SU-DHL-6 (cell line): Measurements from ENCODE around the gene YPEL3.

Experiments used
- EZH2phosphoT487 ChIP-seq: fragments of 200-600 bp; sonication (generic), shearing (Covaris generic); conservative IDR thresholded peaks from 2 replicates; pipeline ENCODE4 v1.6.1; 2018; ENCODE audit warnings: mild to moderate bottlenecking, antibody characterized with exemption, low read length, moderate library complexity, mixed read lengths
- TF ChIP-seq, protein P1 (sequence below): fragments of 200-600 bp; sonication (generic); IDR thresholded peaks from one replicate; pipeline ENCODE4 v1.5.1; 2017; ENCODE audit warnings: antibody characterized with exemption, mild to moderate bottlenecking, low read length, moderate library complexity; ENCODE audit not compliant: insufficient read depth, poor library complexity, severe bottlenecking

DNA sequence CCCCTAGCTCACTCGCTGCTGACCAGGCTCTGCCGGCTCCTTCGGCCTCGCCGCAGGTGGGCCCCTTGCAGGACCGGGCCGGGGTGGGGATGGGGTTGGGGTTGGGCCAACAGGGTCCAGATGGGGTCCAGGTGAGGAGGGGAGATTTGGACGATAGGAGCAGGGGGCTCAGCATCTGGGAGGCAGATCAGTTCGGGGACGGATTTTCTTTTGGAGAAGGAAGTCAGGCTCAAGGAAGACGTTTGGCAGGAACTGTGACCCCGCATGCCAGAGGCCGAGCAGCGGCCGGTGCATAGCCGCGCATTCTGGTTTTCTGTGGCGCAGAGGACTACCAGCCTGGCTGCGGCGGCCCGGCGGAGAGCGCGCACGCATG, 31.3 kb downstream of the YPEL3 start:
- TF ChIP-seq EZH2phosphoT487, result no peak
- TF ChIP-seq, protein P1, sequence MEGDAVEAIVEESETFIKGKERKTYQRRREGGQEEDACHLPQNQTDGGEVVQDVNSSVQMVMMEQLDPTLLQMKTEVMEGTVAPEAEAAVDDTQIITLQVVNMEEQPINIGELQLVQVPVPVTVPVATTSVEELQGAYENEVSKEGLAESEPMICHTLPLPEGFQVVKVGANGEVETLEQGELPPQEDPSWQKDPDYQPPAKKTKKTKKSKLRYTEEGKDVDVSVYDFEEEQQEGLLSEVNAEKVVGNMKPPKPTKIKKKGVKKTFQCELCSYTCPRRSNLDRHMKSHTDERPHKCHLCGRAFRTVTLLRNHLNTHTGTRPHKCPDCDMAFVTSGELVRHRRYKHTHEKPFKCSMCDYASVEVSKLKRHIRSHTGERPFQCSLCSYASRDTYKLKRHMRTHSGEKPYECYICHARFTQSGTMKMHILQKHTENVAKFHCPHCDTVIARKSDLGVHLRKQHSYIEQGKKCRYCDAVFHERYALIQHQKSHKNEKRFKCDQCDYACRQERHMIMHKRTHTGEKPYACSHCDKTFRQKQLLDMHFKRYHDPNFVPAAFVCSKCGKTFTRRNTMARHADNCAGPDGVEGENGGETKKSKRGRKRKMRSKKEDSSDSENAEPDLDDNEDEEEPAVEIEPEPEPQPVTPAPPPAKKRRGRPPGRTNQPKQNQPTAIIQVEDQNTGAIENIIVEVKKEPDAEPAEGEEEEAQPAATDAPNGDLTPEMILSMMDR, result no peak
